HT-29 (cell line): ENCODE results near the gene ARID1A. TPM values are rescaled to one million over a fixed set of nuclear protein-coding genes. Genes with fewer than 3 reads are reported as not detected.
"Not testable (repeated sequence)": the region's sequence is repeated elsewhere in the genome, so short reads cannot be mapped to it uniquely, and the experiment has no call there.

Experiments used
- DNase-seq: peaks from one replicate; pipeline ENCODE4 v3.0.0-alpha.2; 2015; ENCODE audit warnings: low spot score
- total RNA-seq: library from RNA; depleted of rRNA; stranded (reverse); fragments of >200 nt; shearing (Covaris generic); gene quantifications from 2 replicates; pipeline ENCODE4 v1.2.3, GENCODE V29; 2014

ARID1A gene
- total RNA-seq, 1 experiment from 2014 or later, result 37.2 TPM

DNA sequence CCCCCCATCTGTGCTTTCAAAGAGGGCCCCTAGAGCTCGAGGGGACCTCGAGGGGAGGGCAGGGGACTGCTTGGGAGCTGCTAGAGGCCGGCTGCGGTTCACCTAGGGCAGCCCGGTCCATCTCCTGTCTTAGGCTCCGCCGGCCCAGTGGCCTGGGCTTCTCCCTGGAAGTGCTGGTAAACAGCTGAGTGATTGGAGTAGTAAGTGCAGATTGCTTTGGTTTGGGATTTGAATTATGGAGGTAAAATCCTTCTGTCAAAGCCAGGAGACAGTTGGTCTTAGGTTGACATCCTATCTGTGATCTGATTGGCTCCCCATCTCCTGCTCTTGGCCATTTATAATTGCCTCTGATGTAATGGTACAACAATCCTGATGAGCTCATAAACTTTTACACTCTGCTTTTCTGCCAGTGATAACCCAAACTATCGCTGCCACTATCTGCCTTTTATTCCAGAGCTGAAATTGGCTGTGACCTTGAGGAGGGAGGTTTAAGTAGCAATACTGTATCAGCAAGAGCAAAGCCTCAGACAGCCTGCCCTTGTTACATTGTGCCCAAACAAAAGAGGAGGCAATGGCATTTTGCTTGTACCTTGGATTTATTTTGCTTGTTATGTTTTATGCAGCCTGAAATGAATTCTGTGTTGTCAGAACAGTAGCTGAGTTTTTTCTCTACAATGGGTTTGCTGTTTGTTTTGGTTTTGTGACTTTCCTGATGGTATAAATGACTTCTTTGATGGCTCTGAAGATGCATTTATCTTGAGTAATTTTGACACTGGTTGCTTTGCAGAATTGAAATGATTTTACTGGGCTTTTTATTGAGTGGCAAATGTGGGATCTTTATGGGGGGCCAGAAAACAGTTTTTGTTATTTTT lies 2.4 kb downstream of the ARID1A start:
- peak; percentile 80 for DNase-seq

DNA sequence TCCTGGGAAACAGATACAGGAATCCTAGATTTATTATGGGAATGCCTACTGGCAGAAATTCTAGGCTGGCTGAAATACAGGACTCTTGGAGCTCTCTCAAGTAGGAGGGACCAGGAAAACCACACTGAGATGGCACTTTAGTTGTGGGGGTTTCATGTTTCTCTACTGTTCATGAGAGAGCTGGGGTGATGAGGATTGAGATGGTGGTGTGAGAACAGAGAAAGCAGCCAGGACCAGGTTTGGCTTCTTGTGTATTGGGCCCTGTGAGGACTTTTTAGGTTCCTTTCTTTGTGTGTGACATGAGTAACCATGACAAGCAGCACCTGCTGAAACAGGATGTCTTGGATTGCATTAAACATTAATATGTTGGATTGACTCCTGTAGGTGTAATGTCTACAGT lies 4.9 kb downstream of the ARID1A start:
- no peak for DNase-seq

DNA sequence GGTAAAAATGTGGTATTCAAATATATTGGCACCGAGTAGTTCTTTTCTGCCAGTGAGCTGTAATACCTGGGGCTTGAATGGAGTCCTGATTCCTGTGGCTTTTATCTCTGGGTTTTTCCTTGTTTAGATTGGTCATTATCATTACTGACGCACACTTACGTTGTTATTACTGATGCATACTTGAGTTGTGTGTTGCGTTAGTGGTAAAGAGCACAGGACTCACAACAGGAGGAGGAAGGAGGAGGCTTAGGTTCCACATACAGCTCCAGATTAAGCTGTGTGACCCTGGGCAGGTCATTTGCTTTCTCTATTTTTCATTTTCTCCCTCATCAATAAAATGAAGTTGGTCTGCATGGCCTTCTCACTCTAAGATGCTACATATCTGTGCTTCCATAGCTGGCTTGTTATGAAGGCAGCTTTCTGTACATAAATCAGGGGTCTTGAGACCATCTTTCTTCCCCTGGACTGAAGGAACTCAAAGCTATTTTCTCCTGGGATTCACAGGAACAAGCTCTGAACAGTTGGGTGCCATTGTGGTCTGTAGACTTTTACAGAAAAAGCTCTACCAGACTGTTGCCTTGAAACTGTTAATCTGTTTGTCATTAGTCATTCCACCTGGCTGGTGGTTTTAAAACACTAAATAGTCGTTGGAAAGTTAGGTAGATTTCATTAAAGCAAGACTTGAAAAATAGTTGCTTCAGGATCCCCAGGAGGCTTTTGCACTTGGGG lies 5.6 kb downstream of the ARID1A start:
- no peak for DNase-seq

DNA sequence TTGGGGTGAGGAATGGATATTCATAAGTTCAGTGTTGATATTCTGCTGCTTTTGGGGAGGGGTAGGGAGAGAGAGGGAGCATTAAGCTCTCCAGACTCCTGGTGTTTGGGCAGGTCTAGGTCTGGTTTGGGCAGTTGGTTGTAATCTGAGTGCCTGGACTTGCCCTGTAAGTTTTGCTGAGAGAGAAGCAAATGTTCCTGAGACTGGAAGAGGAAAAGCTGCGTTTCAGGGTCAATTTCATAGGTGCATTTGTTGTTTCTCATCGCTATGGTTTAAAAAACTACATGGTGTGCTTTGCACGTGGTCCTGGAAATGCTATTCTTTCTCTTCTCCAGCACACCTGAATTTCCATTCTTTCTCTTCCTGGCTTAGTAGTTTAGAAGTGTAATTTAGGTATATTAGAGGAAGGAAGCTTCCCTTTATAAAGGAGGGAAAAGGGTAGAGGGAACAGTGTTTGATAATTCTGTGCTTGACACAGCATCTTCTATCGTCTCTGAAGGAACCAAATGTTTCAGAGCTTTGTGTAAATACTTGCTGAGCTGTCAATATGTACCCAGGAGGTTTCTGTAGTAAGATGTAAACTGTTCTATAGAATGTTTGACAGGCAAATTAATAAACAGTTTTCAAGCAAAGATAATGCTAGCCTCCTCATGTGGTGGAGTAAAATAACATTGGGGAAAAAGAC lies 6.3 kb downstream of the ARID1A start:
- DNase-seq, result no peak

DNA sequence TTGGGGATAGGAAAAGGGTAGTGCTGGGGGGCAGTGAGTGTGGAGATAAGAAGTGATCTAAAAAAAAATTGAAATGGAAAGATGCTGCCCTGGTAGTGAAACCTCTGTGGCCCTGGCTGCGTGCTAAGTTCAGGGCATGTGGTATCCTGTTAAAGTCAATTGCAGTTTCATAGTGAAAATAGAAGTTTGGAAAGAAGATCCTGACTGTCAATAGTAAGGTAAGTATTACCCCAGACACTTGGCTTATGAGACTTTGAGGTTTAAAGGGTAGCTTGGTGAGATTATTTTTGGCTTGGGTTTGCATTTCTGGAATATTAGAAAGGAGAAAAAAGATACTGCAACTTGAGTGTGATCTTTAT lies 6.8 kb downstream of the ARID1A start:
- DNase-seq, result no peak

DNA sequence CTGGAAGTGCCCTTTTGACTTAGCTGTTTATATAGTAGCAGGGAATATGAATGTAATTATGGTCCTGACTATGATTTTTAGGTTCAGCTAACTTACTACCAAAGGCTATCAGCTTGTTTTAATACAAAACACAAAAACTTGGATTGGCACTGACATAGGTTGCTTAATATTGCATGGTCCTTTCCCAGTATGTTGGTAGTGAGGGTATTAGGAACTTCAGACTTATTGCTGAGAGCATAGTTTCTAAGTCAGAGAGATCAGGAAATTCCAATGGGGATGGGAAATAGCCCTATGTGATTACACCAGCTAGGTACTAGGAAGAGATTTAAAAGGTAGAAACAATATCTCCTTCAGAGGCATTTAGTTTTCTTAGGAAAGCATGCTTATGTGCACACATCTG lies 7.7 kb downstream of the ARID1A start:
- DNase-seq, result no peak

DNA sequence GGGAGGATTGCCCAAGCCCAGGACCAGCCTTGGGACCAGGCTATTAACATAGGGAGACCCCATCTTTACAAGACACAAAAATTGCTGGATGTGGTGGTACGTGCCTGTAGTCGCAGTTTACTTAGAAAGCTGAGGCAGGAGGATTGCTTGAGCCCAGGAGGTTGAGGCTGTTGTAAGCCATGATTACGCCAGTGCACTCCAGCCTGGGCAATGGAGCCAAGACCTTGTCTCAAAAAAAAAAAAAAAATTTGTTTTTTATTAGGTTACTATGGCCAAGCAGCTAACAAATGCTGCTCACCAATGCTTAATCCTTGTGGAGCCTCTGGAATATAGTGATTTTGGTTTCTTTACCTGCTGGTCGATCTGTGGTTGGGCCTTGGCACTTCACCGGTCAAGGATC lies 8.8 kb downstream of the ARID1A start:
- no peak for DNase-seq

DNA sequence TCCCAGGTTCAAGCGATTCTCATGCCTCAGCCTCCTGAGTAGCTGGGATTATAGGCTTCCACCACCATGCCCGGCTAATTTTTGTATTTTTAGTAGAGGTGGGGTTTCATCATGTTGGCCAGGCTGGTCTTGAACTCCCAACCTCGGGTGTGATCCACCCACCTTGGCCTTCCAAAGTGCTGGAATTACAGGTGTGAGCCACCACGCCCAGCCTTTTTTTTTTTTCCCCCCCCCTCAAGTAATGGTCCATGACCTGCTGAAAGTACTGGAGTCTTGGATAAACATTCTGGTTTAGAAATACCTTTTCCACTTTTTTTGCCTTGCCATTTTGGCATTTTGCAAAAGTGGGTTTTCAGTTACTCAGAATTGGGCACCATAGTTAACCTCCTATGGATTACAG lies 9.4 kb downstream of the ARID1A start:
- DNase-seq, result not testable (repeated sequence)

DNA sequence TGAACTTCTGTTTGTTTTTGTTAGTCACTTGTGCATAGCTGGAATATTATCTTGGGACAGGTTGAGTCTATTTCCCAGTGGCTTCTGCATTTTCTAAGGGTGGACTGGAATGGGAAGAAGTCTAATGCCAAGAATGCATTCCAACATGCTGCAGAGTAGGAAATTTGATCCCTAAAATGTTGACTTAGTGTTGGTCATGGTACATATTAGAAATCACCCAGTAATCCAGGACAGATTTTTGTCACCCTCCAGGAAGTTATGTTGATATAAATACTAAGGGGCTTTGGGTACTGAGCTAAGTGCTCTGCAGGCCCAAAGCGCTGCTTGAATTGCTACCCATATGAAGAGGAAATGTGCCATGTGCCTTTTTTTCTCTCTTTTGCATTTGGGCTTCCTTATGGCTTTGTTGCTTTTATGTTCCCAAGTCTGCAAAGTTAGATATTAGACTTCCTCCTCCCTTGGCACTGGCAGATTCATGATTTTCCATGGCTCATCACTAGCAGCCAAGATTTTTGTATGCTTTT lies 10.0 kb downstream of the ARID1A start:
- DNase-seq, result peak; percentile 46

DNA sequence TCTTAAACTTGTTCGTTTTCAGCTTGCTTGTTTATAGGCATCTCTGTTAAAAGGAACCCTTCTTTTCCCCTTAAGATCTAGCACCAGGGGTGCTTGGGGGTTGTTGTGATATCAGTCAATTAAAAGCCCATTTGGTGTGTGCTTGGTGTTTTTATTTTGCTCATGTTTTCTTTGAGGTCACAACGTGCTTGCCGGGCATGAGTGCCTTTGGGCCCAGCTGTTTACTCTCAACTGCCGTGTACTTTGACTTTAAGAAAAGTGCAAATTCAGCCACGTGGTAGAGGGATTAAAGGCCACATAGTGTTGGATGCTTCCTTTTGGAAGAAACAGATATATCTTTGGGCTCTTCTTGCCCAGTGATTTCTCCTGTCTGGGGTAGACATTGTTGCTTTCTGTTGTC lies 10.5 kb downstream of the ARID1A start:
- DNase-seq, result peak; percentile 48

DNA sequence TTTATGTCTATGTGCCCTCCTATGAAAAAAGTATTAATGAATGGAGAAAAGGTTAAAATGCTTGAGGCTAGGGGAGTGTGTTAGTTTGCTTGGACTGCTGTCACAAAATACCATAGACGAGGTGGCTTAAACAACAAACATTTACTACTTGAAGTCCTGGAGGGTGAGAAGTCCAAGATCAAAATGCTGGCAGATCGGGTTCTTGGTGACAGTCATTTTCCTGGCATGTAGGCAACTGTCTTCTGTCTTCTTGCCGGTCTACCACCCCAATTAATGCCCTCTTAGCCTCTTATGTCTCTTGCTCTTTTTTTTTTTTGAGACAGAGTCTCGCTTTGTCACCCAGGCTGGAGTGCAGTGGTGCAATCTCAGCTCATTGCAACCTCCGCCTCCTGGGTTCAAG lies 15.0 kb downstream of the ARID1A start:
- no peak for DNase-seq

DNA sequence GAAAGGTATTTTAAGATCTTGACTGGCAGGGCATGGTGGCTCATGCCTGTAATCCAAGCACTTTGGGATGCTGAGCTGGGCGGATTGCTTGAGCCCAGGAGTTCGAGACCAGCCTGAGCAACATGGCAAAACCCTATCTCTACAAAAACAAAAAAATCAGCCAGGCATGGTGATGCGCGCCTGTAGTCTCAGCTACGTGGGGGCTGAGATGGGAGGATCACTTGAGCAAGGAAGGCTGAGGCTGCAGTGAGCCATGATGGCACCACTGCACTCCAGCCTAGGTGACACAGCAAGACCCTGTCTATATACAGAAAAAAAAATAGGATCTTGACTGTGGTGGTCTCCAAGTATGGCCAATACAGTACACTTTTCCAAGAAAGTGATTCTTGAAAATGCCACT lies 16.0 kb downstream of the ARID1A start:
- DNase-seq, result no peak

DNA sequence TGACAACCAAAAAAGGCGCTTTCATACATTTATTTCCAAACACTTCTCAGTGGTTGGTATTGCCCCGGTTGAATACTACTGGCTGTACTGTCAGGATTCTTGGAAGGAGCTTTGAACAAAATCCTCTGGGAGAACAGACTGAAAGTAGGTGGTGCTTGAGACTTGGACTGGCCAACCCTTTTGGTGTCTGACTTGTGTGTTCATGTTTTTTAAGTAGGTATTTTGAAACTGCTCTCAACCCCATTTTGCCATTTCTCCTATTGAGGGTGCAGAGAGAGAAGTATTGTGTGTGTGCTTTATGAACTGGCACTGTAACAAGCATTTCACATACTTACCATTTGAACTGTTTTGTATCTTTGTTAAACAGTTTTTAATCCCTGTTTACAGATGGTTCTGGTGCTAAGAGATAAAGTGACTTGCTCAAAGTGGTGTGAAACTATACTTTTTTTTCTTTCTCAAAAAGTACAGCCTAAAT lies 21.2 kb downstream of the ARID1A start:
- no peak for DNase-seq

DNA sequence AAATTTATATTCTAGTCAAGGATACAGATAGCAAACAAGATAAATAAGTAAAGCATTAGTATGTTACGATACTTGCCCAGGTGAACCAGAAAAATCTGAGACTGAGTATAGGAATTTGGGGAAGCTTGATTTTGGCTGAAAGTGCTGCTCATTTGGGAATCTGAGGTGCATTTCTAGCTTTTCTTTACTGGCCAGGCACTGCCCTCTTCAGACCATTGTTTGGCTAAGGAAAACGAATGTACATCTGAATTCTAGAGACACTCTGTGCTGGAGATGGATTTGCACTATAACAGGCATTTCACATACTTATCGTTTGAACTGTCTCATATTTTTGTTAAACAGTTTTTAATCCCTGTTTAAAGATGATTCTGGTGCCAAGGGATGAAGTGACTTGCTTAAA lies 23.4 kb downstream of the ARID1A start:
- DNase-seq, result no peak

DNA sequence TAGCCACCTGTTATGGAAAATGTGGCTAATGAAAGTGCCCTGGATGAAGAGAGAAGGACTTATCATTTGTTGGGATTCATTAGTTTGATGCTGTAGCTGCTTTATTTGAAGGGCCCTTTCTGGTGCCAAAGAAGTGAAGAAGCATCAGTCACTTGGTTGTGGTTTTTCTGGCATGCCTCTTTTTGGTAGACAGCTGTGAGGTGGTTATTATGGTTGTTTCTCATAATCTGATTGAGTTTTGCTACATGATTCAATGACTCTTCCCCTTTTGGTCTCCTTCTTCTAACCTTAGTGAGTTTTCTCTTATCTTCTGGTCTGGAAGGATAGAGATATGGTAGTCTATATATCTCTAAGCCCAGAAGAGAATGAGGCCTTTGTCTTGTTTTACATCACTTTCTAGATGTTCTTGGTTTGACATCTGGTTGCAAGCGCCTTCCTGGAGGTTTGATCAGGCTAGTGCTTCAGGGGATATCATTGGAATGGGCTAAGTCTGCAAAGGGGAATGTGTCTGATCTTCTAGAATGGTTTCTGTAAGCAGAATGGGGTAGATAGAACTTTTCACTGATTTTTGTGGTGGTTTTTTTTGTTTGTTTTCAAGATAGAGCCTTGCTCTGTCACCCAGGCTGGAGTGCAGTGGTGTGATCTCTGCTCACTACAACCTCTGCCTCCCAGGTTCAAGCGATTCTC lies 26.0 kb downstream of the ARID1A start:
- no peak for DNase-seq

DNA sequence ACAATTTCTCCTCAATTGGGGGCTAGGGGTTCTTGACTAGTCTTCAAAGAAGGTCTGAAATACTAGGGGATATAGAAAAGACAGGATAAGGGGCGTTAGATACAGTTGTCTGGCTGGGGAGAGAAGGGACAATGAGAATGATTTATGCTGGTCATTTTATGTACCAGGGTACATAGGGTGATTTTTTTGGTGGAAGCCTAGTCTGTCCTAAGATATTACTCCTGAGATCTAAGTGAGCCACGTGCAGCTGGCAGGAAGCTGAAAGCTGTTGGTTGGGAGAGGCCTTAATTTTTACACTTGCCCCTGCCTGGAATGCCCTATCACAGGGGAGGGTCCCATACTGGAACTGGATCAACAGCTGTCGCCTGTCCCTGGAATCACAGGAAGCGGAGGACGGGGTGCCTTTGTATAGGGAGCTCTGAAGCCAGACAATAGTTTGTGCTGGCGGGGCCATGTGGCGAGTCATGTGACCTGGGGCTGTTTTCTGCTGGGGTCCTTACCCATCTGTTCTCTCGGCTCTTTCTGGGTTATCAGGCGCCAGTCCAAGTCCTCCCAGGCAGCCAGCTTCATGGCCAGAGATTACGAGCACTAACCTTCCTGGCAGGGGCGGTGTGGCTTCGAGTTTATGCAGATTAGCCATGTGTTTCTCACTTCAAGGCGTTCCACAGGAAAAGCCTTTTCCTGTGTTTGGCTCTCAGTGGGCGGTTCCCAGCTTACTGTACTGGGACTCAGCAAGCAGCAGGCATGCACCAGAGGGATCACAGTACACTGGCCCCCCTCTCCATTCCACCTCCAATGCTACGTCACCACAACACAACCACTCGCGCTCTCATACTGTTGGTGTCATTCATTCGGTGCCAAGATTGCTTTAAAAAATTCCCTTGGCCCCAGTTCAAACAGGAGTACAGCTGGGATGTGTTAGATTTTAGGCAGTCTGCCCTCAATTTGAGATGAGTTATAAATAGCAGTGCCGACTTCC lies 27.5 kb downstream of the ARID1A start:
- peak; percentile 82 for DNase-seq

DNA sequence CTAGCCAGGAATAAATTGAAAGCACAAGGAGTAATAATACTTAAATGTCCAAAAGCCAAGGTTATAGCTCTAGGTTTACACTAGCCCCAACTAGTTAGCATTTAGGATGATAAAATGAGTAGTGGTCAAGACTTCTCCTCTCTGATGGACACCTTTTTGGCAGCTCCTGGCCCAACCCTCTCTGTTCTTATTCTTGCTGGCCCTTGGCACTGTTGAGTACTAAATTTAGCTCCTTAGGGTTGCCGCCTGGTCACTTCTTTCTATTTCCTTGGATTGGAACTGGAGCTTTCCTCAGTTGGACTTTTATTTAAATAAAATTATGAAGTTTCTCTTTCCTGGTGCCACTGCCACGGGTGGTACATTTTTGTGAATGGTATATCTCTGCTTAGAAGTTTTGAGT lies 28.3 kb downstream of the ARID1A start:
- DNase-seq, result no peak

DNA sequence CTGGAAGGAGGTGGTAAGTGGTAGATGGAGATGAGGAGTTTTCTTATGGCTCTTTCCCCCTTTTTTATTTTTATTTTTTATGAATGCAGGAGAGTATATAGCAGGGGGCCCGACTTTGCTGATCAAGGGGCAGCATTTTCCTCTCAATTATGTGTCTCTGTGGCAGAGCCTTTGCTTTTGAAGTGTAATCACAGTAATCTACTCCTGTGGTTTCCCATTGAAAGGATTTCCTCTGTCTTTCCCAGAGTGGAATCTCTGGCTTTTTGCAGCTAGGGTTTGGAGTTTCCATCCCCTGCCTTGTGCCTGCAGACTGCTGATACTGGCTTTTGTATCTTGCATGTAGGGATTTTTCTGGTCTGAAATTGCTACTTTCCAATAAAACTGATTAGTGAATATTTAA lies 29.1 kb downstream of the ARID1A start:
- DNase-seq, result no peak

DNA sequence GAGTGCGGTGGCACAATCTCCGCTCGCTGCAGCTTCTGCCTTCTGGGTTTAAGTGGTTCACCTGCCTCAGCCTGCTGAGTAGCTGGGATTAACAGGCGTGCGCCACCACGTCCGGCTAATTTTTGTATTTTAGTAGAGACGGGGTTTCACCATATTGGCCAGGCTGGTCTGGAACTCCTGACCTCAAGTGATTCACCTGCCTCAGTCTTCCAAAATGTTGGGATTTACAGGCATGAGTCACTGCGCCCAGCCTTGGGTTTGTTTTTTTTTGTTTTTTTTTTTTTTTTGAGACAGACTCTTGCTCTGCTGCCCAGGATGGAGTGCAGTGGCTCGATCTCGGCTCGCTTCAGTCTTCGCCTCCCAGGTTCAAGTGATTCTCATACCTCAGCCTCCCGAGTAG lies 30.1 kb downstream of the ARID1A start:
- DNase-seq, result not testable (repeated sequence)

DNA sequence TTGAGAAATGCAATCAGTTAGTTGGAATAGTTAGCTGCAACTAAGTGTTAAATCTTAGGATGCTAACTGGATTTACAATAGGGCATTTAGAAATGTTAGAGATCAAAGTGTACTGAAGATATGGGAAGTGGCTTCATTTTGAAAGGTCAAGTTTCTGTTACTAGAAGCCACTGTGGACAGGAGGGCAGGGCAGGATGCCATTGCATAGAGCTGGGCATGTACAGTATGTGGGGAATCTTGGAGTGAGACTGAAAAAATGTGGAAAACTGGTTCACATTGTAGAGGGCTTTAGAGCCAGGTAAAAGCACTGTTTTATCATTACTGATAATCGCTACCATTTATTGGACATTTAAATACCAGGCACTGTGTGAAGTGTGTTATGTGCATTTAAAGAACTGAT lies 31.0 kb downstream of the ARID1A start:
- DNase-seq, result no peak
